ENCODE results near the gene MRPL23. TPM values are rescaled to one million over a fixed set of nuclear protein-coding genes. Genes with fewer than 3 reads are reported as not detected.

MRPL23 gene
- total and polyA plus RNA-seq, 9 of the 15 experiments (the other 6 are each of a cell fraction or from before 2014, with no cell fraction given) = 0.44 to 109 (median 37.4) TPM

DNA sequence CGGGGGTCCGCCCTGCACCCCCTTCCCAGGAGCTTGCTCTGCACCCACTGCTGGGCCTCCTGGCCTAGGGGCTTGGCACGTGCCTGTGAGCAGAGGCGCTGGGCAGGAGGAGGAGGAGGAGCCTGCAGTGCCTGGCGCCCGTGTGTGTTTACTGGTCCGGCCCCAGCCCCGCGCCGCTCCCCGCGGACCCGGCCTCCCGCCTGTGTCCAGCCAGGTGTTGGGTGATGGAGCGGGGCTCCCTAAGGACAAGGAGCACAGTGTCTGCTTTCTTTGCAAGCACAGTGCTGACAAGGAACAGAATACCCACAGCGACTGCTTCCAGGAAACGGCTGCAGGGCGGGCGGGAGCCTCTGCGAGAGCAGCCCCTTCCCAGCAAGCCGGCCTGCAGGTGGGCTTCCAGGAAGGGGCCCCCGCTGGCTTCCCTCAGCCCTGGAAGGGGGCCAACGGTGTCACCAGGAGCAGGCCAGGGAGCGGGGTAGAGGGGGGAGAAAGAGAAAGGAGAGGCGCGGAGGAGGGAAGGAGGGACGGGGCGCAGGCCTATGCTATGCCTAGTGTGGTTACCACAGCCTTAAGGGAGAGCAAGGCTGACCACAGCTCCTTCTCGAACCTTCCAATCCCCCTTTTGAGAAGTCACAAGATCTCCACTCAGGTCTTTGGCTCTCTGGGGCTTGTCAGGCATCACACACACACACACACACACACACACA, 43.9 kb downstream of the MRPL23 start (continued):
- TF ChIP-seq, protein P1, sequence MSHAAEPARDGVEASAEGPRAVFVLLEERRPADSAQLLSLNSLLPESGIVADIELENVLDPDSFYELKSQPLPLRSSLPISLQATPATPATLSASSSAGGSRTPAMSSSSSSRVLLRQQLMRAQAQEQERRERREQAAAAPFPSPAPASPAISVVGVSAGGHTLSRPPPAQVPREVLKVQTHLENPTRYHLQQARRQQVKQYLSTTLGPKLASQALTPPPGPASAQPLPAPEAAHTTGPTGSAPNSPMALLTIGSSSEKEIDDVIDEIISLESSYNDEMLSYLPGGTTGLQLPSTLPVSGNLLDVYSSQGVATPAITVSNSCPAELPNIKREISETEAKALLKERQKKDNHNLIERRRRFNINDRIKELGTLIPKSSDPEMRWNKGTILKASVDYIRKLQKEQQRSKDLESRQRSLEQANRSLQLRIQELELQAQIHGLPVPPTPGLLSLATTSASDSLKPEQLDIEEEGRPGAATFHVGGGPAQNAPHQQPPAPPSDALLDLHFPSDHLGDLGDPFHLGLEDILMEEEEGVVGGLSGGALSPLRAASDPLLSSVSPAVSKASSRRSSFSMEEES (CRISPR knock-in tag; IDR thresholded peaks at IDR 0.05) = no peak
- TF ChIP-seq, protein P2, sequence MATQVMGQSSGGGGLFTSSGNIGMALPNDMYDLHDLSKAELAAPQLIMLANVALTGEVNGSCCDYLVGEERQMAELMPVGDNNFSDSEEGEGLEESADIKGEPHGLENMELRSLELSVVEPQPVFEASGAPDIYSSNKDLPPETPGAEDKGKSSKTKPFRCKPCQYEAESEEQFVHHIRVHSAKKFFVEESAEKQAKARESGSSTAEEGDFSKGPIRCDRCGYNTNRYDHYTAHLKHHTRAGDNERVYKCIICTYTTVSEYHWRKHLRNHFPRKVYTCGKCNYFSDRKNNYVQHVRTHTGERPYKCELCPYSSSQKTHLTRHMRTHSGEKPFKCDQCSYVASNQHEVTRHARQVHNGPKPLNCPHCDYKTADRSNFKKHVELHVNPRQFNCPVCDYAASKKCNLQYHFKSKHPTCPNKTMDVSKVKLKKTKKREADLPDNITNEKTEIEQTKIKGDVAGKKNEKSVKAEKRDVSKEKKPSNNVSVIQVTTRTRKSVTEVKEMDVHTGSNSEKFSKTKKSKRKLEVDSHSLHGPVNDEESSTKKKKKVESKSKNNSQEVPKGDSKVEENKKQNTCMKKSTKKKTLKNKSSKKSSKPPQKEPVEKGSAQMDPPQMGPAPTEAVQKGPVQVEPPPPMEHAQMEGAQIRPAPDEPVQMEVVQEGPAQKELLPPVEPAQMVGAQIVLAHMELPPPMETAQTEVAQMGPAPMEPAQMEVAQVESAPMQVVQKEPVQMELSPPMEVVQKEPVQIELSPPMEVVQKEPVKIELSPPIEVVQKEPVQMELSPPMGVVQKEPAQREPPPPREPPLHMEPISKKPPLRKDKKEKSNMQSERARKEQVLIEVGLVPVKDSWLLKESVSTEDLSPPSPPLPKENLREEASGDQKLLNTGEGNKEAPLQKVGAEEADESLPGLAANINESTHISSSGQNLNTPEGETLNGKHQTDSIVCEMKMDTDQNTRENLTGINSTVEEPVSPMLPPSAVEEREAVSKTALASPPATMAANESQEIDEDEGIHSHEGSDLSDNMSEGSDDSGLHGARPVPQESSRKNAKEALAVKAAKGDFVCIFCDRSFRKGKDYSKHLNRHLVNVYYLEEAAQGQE (IDR thresholded peaks at IDR 0.05; ENCODE audit: borderline replicate concordance) = no peak
- TF ChIP-seq, protein P2 (CRISPR knock-in tag; IDR thresholded peaks at IDR 0.05; ENCODE audit: low read depth) = no peak
- TF ChIP-seq PML (IDR thresholded peaks at IDR 0.05; ENCODE audit: low read length) = no peak
- TF ChIP-seq, protein P3, sequence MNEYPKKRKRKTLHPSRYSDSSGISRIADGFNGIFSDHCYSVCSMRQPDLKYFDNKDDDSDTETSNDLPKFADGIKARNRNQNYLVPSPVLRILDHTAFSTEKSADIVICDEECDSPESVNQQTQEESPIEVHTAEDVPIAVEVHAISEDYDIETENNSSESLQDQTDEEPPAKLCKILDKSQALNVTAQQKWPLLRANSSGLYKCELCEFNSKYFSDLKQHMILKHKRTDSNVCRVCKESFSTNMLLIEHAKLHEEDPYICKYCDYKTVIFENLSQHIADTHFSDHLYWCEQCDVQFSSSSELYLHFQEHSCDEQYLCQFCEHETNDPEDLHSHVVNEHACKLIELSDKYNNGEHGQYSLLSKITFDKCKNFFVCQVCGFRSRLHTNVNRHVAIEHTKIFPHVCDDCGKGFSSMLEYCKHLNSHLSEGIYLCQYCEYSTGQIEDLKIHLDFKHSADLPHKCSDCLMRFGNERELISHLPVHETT (CRISPR knock-in tag; conservative IDR thresholded peaks at IDR 0.05 in 1 of 2, IDR thresholded peaks at IDR 0.05 in 1 of 2) = no peak

Measured in K562 (cell line).